ENCODE results near the gene SUPT20HL2. TPM values are rescaled to one million over a fixed set of nuclear protein-coding genes. Genes with fewer than 3 reads are reported as not detected.

The SUPT20HL2 gene
- total and polyA plus RNA-seq, 2 of the 8 experiments (the other 6 are each of a cell fraction or from before 2014, with no cell fraction given), result not detected

GRCh38 chrX:24262309-24262708, 51.6 kb downstream of the SUPT20HL2 start:
- H4K8ac ChIP-seq (ENCODE audit: extremely low read depth, insufficient read depth, low read length), result no peak overlapping the region
- H3K23me2 ChIP-seq (ENCODE audit: low read depth, low read length), result no peaks in the 10 kb centered on the region
- CTCF ChIA-PET (ENCODE audit: partially characterized antibody), result interaction anchor here (1.5 kb wide), 1 partner anchor 43 kb away, joined by 5 read pairs; no protein-coding TSS in a partner anchor
- no peak overlapping the region for H3K9ac ChIP-seq (replicated peaks in 1 of 4; ENCODE audit: extremely low read depth in 1 of 4, low read depth in 3 of 4, low read length in 3 of 4)
- no peak overlapping the region for H2AK5ac ChIP-seq (ENCODE audit: low read depth, low read length)
- no peak overlapping the region for H2BK12ac ChIP-seq (ENCODE audit: low read depth, low read length)
- no peak overlapping the region for H3K4ac ChIP-seq (replicated peaks; ENCODE audit: insufficient read length, low read depth, low read length)
- H2BK120ac ChIP-seq (replicated peaks; ENCODE audit: low read depth, low read length), result no peak overlapping the region
- H4K5ac ChIP-seq (ENCODE audit: insufficient read length, low read depth, low read length), result no peak overlapping the region
- DNase-seq (ENCODE audit: low read depth in 1 of 2, low spot score in 2 of 2), result no peak
- H3K36me3 ChIP-seq (ENCODE audit: control insufficient read depth in 2 of 4, insufficient read depth in 4 of 4, low read length in 3 of 4), result no peaks in the 10 kb centered on the region
- no peak overlapping the region for H3K14ac ChIP-seq (ENCODE audit: insufficient read length)
- H3K4me1 ChIP-seq (replicated peaks in 1 of 4; ENCODE audit: control insufficient read depth in 3 of 4, insufficient read depth in 4 of 4, low read length in 3 of 4), result no peaks in the 10 kb centered on the region
- no peak overlapping the region for H4K91ac ChIP-seq (replicated peaks; ENCODE audit: insufficient read length, low read length)
- no peaks in the 10 kb centered on the region for H4K20me1 ChIP-seq (replicated peaks in 1 of 2; ENCODE audit: control insufficient read depth in 1 of 2, insufficient read depth in 2 of 2, low read length in 2 of 2)
- H2BK20ac ChIP-seq (ENCODE audit: low read length), result no peak overlapping the region
- H3K27me3 ChIP-seq (replicated peaks in 1 of 4; ENCODE audit: control insufficient read depth in 3 of 4, extremely low read depth in 1 of 4, insufficient read depth in 3 of 4, low read length in 3 of 4), result no peaks in the 10 kb centered on the region
- no peak for FAIRE-seq
- H3K18ac ChIP-seq (ENCODE audit: extremely low read depth, low read length), result no peak overlapping the region
- H3K9me3 ChIP-seq (ENCODE audit: insufficient read depth in 2 of 2, low read depth in 1 of 2, low read length in 1 of 2), result no peaks in the 10 kb centered on the region
- no peak overlapping the region for H3K4me2 ChIP-seq (ENCODE audit: insufficient read depth in 1 of 2, low read depth in 2 of 2, low read length in 2 of 2)
- H2BK15ac ChIP-seq (ENCODE audit: low read length), result no peak overlapping the region
- no peaks in the 10 kb centered on the region for H3K79me2 ChIP-seq (ENCODE audit: control insufficient read depth in 1 of 2, insufficient read depth in 2 of 2, low read length in 2 of 2)
- no peak overlapping the region for H3K4me3 ChIP-seq (ENCODE audit: extremely low read depth in 1 of 4, insufficient read depth in 2 of 4, low read depth in 3 of 4, low read length in 4 of 4)
- H2BK5ac ChIP-seq (ENCODE audit: low read depth, low read length), result no peak overlapping the region
- H2AFZ ChIP-seq (ENCODE audit: low read length), result no peak overlapping the region
- H3K79me1 ChIP-seq (ENCODE audit: low read depth, low read length), result no peaks in the 10 kb centered on the region
- no peak overlapping the region for H3K56ac ChIP-seq (replicated peaks; ENCODE audit: insufficient read length, low read depth, low read length)
- H3K27ac ChIP-seq (ENCODE audit: low read depth, low read length), result no peak overlapping the region
- H3K23ac ChIP-seq (ENCODE audit: insufficient read length), result no peak overlapping the region
- POLR2A ChIA-PET (ENCODE audit: partially characterized antibody), result interaction anchor here (0.6 kb wide), 1 partner anchor 196 kb away, joined by 3 read pairs; no protein-coding TSS in a partner anchor
- WGBS, 2 experiments (ENCODE audit: extremely low coverage in 1 of 2, insufficient coverage in 1 of 2, insufficient read length in 1 of 2, insufficient replicate concordance in 2 of 2, low coverage in 1 of 2, low lambda C conversion rate in 2 of 2, missing lambda C conversion rate in 1 of 2), result 91% methylated on average over 3 of the region's 3 CpGs; no CpG with 5 or more reads in 1 of the 2 experiments
- TF ChIP-seq BACH1 (IDR thresholded peaks at IDR 0.05; ENCODE audit: low read length) (no peak), ATF2 (IDR thresholded peaks at IDR 0.05; ENCODE audit: low read length) (no peak), CTCF (IDR thresholded peaks at IDR 0.05; ENCODE audit: control extremely low read depth in 1 of 3, insufficient read depth in 1 of 3, low read depth in 1 of 3, low read length in 3 of 3) (no peak), YY1 (IDR thresholded peaks at IDR 0.05; ENCODE audit: low read depth, low read length) (no peak), EZH2 (IDR thresholded peaks at IDR 0.05; ENCODE audit: low read depth, low read length, severe bottlenecking) (no peak), RBBP5 (IDR thresholded peaks at IDR 0.05; ENCODE audit: borderline replicate concordance, low read depth, low read length) (no peak)
